SKM-1 (cell line): Measurements from ENCODE around the gene UBR1.
"Not testable (repeated sequence)": the region's sequence is repeated elsewhere in the genome, so short reads cannot be mapped to it uniquely, and the experiment has no call there.

Experiments
- DNase-seq: peaks from one replicate; lab custom pipeline; 2025; ENCODE audit not compliant: unreplicated experiment; lab: John Stamatoyannopoulos, UW

The UBR1 gene

DNA sequence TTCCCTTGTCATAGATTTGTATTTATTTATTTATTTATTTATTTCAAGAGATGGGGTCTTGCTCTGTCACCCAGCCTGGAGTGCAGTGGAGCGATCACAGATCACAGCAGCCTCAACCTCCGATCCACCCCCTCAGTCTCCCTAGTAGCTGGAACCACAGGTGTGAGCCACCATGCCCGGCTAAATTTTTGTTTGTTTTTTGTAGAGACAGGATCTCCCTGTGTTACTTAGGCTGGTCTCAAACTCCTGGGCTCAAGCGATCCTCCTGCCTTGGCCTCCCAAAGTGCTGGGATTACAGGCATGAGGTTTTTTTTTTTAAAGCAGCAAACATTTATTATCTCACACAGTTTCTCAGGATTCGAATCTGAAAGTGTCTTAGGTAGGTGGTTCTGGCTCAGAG is 187.8 kb downstream of the UBR1 start:
- DNase-seq = no peak

DNA sequence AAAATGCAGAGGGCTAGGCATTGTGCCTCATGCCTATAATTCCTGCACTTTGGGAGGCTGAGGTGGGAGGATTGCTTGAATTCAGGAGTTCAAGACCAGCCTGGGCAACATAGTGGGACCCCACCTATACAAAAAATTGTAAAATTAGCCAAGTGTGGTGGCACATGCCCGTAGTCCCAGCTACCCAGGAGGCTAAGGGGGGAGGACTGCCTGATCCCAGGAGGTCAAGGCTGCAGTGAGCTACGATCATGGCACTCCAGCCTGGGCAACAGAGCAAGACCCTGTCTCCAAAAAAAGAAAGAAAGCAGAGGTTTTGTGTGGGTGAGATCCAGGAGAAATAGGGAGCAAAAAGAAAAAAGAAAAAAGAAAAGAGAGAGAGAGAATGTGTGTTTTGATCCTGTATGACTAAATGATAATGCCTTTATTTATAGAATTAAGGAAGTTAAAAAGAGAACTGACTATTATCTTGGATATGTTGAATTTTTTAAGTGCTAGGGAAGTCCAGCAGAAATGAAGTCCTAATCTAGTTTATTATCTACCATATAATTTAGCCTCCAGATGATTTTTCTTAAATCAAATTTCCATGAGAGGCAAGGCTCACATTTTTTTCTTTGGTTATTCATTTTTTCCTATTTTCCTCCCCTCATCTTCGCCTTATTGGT is 190.1 kb downstream of the UBR1 start:
- no peak for DNase-seq

DNA sequence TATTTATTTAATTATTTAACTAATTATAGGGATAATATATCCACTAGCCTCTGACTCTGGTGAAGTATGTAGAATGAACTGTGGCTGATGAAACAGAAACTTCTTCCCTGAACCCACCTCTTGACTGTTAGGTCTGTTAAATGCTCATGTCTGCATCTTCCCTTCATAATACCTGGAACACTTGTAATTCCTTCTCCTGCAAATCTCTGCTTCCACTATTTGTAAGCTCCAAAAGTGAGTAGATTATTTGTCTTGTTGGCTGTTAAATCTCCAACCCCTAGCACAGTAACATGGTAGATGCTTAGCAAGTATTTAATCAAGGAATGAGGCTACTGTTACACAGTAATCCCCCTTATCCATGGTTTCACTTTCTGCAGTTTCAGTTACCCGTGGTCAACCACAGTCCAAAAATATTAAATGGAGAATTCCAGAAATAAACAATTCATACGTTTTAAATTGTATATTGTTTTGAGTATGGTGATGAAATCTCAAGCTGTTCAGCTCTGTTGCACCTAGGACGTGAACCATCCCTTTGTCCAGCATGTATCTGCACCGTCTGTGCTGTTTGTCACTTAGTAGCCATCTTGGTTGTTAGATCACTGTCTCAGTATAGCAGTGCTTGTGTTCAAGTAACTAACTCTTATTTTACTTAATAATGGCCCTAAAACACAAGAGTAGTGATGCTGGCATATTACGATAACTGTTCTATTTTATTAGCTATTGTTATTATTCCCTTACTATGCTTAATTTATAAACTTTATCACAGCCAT is 190.9 kb downstream of the UBR1 start:
- DNase-seq = no peak

DNA sequence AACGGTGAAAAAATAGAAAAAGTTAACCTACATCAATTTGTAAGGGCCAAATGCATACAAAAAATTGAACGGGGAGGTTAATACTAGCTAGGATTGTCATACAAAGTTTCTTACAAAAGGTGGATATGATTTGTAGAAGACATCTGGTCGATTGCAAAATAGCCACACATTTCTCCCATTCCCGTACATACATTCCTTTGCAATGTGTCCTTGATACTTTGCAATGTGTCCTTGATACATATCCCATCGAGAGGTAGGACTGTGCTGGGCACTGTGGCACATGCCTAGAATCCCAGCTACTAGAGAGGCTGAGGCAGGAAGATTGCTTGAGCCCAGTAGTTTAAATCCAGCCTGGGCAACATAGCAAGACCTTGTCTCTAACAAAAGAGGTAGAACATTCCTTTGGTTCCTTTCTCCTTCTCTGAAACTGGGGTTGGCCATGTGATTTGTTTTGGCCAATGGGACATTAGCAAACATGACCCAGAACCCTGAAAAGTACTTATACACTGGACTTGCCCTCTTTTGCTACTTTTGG is 194.7 kb downstream of the UBR1 start:
- DNase-seq = no peak

DNA sequence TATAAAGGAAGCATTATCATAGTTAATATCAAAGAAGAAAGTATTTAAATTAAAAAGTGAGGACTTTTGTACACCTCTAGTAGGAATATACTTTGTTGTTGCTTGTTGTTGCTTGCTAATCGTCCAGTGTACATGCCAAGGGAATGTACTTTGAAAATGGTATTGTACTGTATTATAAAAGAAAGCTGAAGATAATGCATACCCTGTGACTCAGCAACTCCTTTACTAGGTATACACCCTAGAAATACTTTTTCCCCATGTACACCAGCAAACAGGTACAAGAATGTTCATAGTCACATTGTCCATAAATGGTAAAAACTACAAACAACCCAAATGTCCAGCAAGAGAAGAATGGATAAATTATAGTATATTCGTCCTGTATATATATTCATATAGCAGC is 197.3 kb downstream of the UBR1 start:
- DNase-seq = no peak

DNA sequence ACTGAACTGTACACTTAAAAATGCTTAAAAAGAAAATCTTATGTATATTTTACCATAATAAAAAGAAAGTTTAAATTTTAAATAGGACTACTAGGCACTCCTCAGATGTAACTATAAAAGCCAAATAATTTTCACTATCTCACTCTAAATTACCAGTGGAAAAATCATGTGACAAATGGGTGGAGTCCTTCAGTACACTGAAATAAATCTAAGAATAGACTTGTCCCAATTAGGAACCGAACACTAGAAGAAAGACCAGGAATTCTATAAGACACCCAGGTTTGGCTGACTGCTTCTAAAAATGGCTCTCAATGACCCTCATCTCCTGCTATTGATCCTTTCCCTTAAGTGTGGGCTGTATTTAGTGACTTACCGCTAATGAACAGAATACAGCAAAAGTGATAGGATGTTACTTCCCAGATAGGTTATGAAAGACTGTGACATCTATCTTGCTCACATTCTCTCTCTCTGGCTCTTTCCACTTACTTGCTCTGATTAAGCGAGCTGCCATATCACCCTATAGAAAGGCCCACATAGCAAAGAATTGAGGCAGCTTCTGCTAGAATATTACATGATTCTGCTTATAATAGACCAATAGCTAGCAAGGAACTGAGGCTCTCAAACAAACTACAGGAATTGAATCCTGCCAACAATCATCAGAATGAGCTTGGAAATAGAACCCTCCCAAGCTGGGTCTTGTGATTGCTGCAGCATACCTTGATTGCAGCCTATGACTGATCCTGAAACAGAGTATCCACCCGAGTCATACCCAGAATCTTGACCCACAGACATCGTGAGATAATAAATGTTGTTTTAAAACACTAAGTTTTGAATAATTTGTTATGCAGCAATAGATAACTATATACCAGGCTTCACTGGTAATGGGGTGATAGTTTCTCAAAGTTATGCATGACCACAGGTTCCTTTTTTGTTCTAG is 202.2 kb downstream of the UBR1 start:
- no peak for DNase-seq

DNA sequence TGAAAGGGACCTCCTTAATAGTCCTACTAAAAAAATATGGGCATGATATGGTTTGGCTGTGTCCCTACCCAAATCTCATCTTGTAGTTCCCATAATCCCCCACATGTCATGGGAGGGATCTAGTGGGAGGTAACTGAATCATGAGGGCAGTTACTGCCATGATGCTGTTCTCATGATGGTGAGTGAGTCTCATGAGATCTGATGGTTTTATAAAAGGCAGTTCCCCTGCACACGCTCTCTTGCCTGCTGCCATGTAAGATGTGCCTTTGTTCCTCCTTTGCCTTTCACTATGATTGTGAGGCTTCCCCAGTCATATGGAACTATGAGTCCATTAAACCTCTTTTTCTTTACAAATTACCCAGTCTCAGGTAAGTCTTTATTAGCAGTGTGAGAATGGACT is 211.9 kb downstream of the UBR1 start:
- not testable (repeated sequence) for DNase-seq
